WTC11 (cell line): ENCODE data around the gene RPS6KA2. TPM values are rescaled to one million over a fixed set of nuclear protein-coding genes. Genes with fewer than 3 reads are reported as not detected.

Source experiments
- ATAC-seq: fragments of 200-7000 bp; cut with Tn5 transposase; 2 replicates; pipeline ENCODE4 v1.10.0; 2021; ENCODE audit warnings: mild to moderate bottlenecking, moderate library complexity
- CTCF ChIA-PET: fragments of 300-600 bp; sonication (Branson Sonifier 250); formaldehyde crosslinking; loops from one replicate; lab custom pipeline; 2021; ENCODE audit warnings: antibody characterized with exemption; lab: Charles Lee
- POLR2A ChIA-PET: fragments of 350-600 bp; sonication (Branson Sonifier 250); formaldehyde crosslinking; loops from one replicate; lab custom pipeline; 2021; ENCODE audit warnings: antibody characterized with exemption; lab: Charles Lee
- DNase-seq: peaks from one replicate; pipeline ENCODE4 v3.0.0; 2021; ENCODE audit warnings: low spot score
- H3K27ac Mint-ChIP-seq: 2 replicates; pipeline ENCODE4 v1.8.0; 2021; ENCODE audit warnings: mixed read lengths
- H3K27me3 Mint-ChIP-seq: 2 replicates; pipeline ENCODE4 v1.8.0; 2021; ENCODE audit warnings: low read depth, mild to moderate bottlenecking, moderate library complexity, mixed read lengths
- H3K36me3 Mint-ChIP-seq: 2 replicates; pipeline ENCODE4 v1.8.0; 2021; ENCODE audit warnings: mixed read lengths
- H3K4me1 Mint-ChIP-seq: 2 replicates; pipeline ENCODE4 v1.8.0; 2022; ENCODE audit warnings: mixed read lengths
- H3K4me3 Mint-ChIP-seq: 2 replicates; pipeline ENCODE4 v1.8.0; 2021; ENCODE audit warnings: mild to moderate bottlenecking, moderate library complexity, mixed read lengths
- H3K9me3 Mint-ChIP-seq: 2 replicates; pipeline ENCODE4 v1.8.0; 2021; ENCODE audit warnings: mixed read lengths
- ARID4B ChIP-seq: sonication (generic); formaldehyde crosslinking; IDR thresholded peaks from 2 replicates; pipeline ENCODE4 v1.8.0; 2023; ENCODE audit warnings: missing genetic modification reagents, mild to moderate bottlenecking, borderline replicate concordance
- CTCF ChIP-seq: fragments of 200-600 bp; IDR thresholded peaks from 2 replicates; pipeline ENCODE4 v1.8.0; 2022; ENCODE audit warnings: antibody characterized with exemption
- E2F1 ChIP-seq: sonication (generic); formaldehyde crosslinking; IDR thresholded peaks from 2 replicates; pipeline ENCODE4 v1.8.0; 2022; ENCODE audit warnings: mild to moderate bottlenecking, missing genetic modification reagents
- ERG ChIP-seq: fragments of 250-450 bp; sonication (Bioruptor Pico); IDR thresholded peaks from 2 replicates; pipeline ENCODE4 v1.8.0; 2021; ENCODE audit warnings: mild to moderate bottlenecking
- FOXP4 ChIP-seq: sonication (generic); formaldehyde crosslinking; IDR thresholded peaks from 2 replicates; pipeline ENCODE4 v1.8.0; 2022; ENCODE audit warnings: mild to moderate bottlenecking, missing genetic modification reagents
- GABPB1 ChIP-seq: sonication (generic); formaldehyde crosslinking; IDR thresholded peaks from 2 replicates; pipeline ENCODE4 v1.8.1; 2023; ENCODE audit warnings: mild to moderate bottlenecking, missing genetic modification reagents
- GTF2I ChIP-seq: fragments of 250-450 bp; sonication (Bioruptor Pico); conservative IDR thresholded peaks from 2 replicates; pipeline ENCODE4 v1.4.0; 2021; ENCODE audit warnings: mild to moderate bottlenecking
- HMGA2 ChIP-seq: fragments of 250-450 bp; sonication (Bioruptor Pico); IDR thresholded peaks from 2 replicates; pipeline ENCODE4 v1.4.0; 2021; ENCODE audit warnings: mild to moderate bottlenecking, moderate library complexity
- HMGXB4 ChIP-seq: sonication (generic); formaldehyde crosslinking; IDR thresholded peaks from 2 replicates; pipeline ENCODE4 v1.8.1; 2023; ENCODE audit warnings: mild to moderate bottlenecking, moderate library complexity, missing genetic modification reagents
- JUN ChIP-seq: sonication (generic); formaldehyde crosslinking; IDR thresholded peaks from 2 replicates; pipeline ENCODE4 v1.8.0; 2023; ENCODE audit warnings: mild to moderate bottlenecking, missing genetic modification reagents
- MAX ChIP-seq: sonication (generic); formaldehyde crosslinking; IDR thresholded peaks from 2 replicates; pipeline ENCODE4 v1.8.0; 2022; ENCODE audit warnings: mild to moderate bottlenecking, missing genetic modification reagents
- MYBL2 ChIP-seq: sonication (generic); formaldehyde crosslinking; IDR thresholded peaks from 2 replicates; pipeline ENCODE4 v1.8.1; 2023; ENCODE audit warnings: mild to moderate bottlenecking, moderate library complexity, missing genetic modification reagents
- NFYB ChIP-seq: sonication (generic); formaldehyde crosslinking; conservative IDR thresholded peaks from 2 replicates; pipeline ENCODE4 v1.8.0; 2022; ENCODE audit warnings: low read depth, missing genetic modification reagents
- SOX15 ChIP-seq: fragments of 250-450 bp; sonication (Bioruptor Pico); IDR thresholded peaks from 2 replicates; pipeline ENCODE4 v1.9.0; 2021; ENCODE audit warnings: mild to moderate bottlenecking
- TEAD1 ChIP-seq: sonication (generic); formaldehyde crosslinking; IDR thresholded peaks from 2 replicates; pipeline ENCODE4 v1.8.0; 2022; ENCODE audit warnings: mild to moderate bottlenecking, missing genetic modification reagents
- TP53 ChIP-seq: sonication (generic); formaldehyde crosslinking; IDR thresholded peaks from 2 replicates; pipeline ENCODE4 v1.8.1; 2023; ENCODE audit warnings: mild to moderate bottlenecking, missing genetic modification reagents
- USF2 ChIP-seq: sonication (generic); formaldehyde crosslinking; IDR thresholded peaks from 2 replicates; pipeline ENCODE4 v1.8.1; 2023; ENCODE audit warnings: mild to moderate bottlenecking, missing genetic modification reagents, moderate library complexity
- ZNF219 ChIP-seq: sonication (generic); formaldehyde crosslinking; IDR thresholded peaks from 2 replicates; pipeline ENCODE4 v1.8.0; 2023; ENCODE audit warnings: missing genetic modification reagents, mild to moderate bottlenecking, borderline replicate concordance
- ZNF423 ChIP-seq: fragments of 250-450 bp; sonication (Bioruptor Pico); IDR thresholded peaks from 2 replicates; pipeline ENCODE4 v2.1.2; 2022; ENCODE audit warnings: mild to moderate bottlenecking, moderate library complexity
- total RNA-seq: library from RNA; stranded (reverse); gene quantifications from 3 replicates; pipeline ENCODE4 v1.2.3, GENCODE V29; 2021

The RPS6KA2 gene
- total RNA-seq, 1 experiment from 2014 or later: 24.2 TPM

GRCh38 chr6:166381733-166382499 is 245.1 kb downstream of the RPS6KA2 start:
- no peaks in the 10 kb centered on the region for H3K9me3 Mint-ChIP-seq
- CTCF ChIA-PET: interaction anchor here (0.6 to 2.9 kb wide), 33 partner anchors 8 to 635 kb away, joined by 3 to 27 read pairs (median 4); partner anchors contain the start of genes PRR18, RPS6KA2 and SFT2D1
- no peaks in the 10 kb centered on the region; the same call in 1 of the 2 replicates for H3K27me3 Mint-ChIP-seq
- peaks cover 8% of the 10 kb centered on the region for H3K4me1 Mint-ChIP-seq
- POLR2A ChIA-PET: interaction anchor here (1.1 kb wide), 2 partner anchors 18 to 51 kb away, joined by 3 to 5 read pairs; no protein-coding TSS in a partner anchor
- H3K27ac Mint-ChIP-seq: peak overlapping the region; percentile 36; the same call in 1 of the 2 replicates
- H3K4me3 Mint-ChIP-seq: peak overlapping the region; percentile 79
- peak; percentile 87 for DNase-seq
- ATAC-seq: peak; percentile 50
- no peaks in the 10 kb centered on the region for H3K36me3 Mint-ChIP-seq
- TF ChIP-seq JUN: no peak
- 0 out of 2 replicates have a peak, but pooled peaks have one; percentile 34 for TF ChIP-seq HMGXB4
- no peak for TF ChIP-seq E2F1 (CRISPR knock-in tag)
- TF ChIP-seq HMGA2 (CRISPR knock-in tag): no peak
- TF ChIP-seq ARID4B: peak; percentile 62
- no peak for TF ChIP-seq USF2
- no peak for TF ChIP-seq GTF2I (CRISPR knock-in tag)
- TF ChIP-seq ERG: no peak
- no peak for TF ChIP-seq TP53 (CRISPR knock-in tag)
- TF ChIP-seq GABPB1 (CRISPR knock-in tag): peak; percentile 71
- peak; percentile 81 for TF ChIP-seq CTCF
- TF ChIP-seq SOX15 (CRISPR knock-in tag): no peak
- no peak for TF ChIP-seq NFYB (CRISPR knock-in tag)
- no peak for TF ChIP-seq MYBL2
- no peak; the same call in 1 of the 2 replicates for TF ChIP-seq ZNF219 (CRISPR knock-in tag)
- peak; percentile 74; the same call in 1 of the 2 replicates for TF ChIP-seq ZNF423 (CRISPR knock-in tag)
- TF ChIP-seq MAX (CRISPR knock-in tag): peak; percentile 28; the same call in 1 of the 2 replicates
- TF ChIP-seq TEAD1 (CRISPR knock-in tag): no peak
- no peak for TF ChIP-seq FOXP4 (CRISPR knock-in tag)
- TF ChIP-seq, all 79 proteins: peak for 6
